ENCODE measurements around the gene MPHOSPH9. TPM values are rescaled to one million over a fixed set of nuclear protein-coding genes. Genes with fewer than 3 reads are reported as not detected.
A peak's percentile ranks its signal among the peaks of the same experiment; 100 is the strongest.

The MPHOSPH9 gene
- total and polyA plus RNA-seq, 2 donors (not counting 1 experiment from before 2014, with no cell fraction given) = 11.8 to 45.1 TPM

GRCh38 chr12:123151457-123152454 is 81.2 kb downstream of the MPHOSPH9 start:
- 43% methylated on average over 42 of the region's 46 CpGs for WGBS (ENCODE audit: insufficient coverage)
- H3K9me3 ChIP-seq (ENCODE audit: control extremely low read depth in 1 of 3, control insufficient read depth in 2 of 3, insufficient read depth in 1 of 3, low read length in 2 of 3) = no peaks in the 10 kb centered on the region
- peak overlapping the region; percentile 98 for H2AFZ ChIP-seq (ENCODE audit: insufficient read depth, low read depth, low read length, poor library complexity, severe bottlenecking)
- ATAC-seq (ENCODE audit: low read depth) = no peak
- TF ChIP-seq CTCF (IDR thresholded peaks at IDR 0.05) (no peak), EZH2 (IDR thresholded peaks at IDR 0.05; ENCODE audit: borderline replicate concordance, insufficient read depth, low read depth, low read length, poor library complexity, severe bottlenecking) (no peak)
- H3K4me3 Mint-ChIP-seq = peak overlapping the region; percentile 86
- no peaks in the 10 kb centered on the region for H3K36me3 ChIP-seq (replicated peaks in 1 of 2; ENCODE audit: control extremely low read depth in 1 of 2, control insufficient read depth in 1 of 2, extremely low read depth in 1 of 2, insufficient read depth in 2 of 2, low read length in 1 of 2)
- no peaks in the 10 kb centered on the region for H4K20me1 ChIP-seq (ENCODE audit: control insufficient read depth, insufficient read depth, low read length, poor library complexity, severe bottlenecking)
- no peak for DNase-seq
- H3K4me3 ChIP-seq (ENCODE audit: control extremely low read depth in 1 of 5, extremely low read depth in 1 of 5, insufficient read depth in 1 of 5, low read depth in 2 of 5, low read length in 4 of 5) = peak overlapping the region; percentile 45 to 78 (median 68)
- peaks cover 0 to 7% (median 2%) of the 10 kb centered on the region in 4 experiments for H3K27me3 ChIP-seq (replicated peaks in 1 of 4; ENCODE audit: control extremely low read depth in 1 of 4, control insufficient read depth in 3 of 4, insufficient read depth in 4 of 4, low read length in 3 of 4)
- peak overlapping the region in 1 of 2 donors; percentile 78 for H3K27ac ChIP-seq (ENCODE audit: low read length in 2 of 2)
- H3K27ac Mint-ChIP-seq = peak overlapping the region; percentile 83
- ChIA-PET POLR2A (interaction anchor here (1.3 to 2.4 kb wide), 2 partner anchors 36 to 81 kb away, joined by 4 to 7 read pairs; partner anchors contain the start of genes MPHOSPH9 and MTRFR), CTCF (interaction anchor here (1.0 to 9.5 kb wide), 8 partner anchors 8 to 108 kb away, joined by 3 to 69 read pairs (median 5); no protein-coding TSS in a partner anchor)
- peak overlapping the region; percentile 84 for H3K9ac ChIP-seq (ENCODE audit: low read length)
- H3K4me2 ChIP-seq (replicated peaks; ENCODE audit: low read depth, low read length, poor library complexity, severe bottlenecking) = peak overlapping the region; percentile 98
- no peaks in the 10 kb centered on the region for H3K9me3 Mint-ChIP-seq (ENCODE audit: insufficient read depth)
- H3K4me1 Mint-ChIP-seq = peaks cover 24% of the 10 kb centered on the region
- intact Hi-C loops (cut with micrococcal nuclease) = loop anchor here (1.0 to 5.0 kb wide), 6 partner anchors 37 to 177 kb away; partner anchors contain the start of genes MPHOSPH9, MTRFR and OGFOD2
- H3K27me3 Mint-ChIP-seq = no peaks in the 10 kb centered on the region
- peaks cover 17% of the 10 kb centered on the region for H3K79me2 ChIP-seq (ENCODE audit: control insufficient read depth, insufficient read depth, low read length)
- H3K4me1 ChIP-seq (ENCODE audit: control insufficient read depth in 2 of 2, insufficient read depth in 2 of 2, low read length in 2 of 2) = peaks cover 10 to 29% of the 10 kb centered on the region in 2 donors
